B cell (primary cell): ENCODE measurements around the gene MAST2.
"Not testable (repeated sequence)": the region's sequence is repeated elsewhere in the genome, so short reads cannot be mapped to it uniquely, and the experiment has no call there.

ENCODE experiments used
- EZH2 ChIP-seq: IDR thresholded peaks from 2 replicates; pipeline ENCODE4 v1.6.1; 2012; ENCODE audit warnings: borderline replicate concordance, low read depth, mild to moderate bottlenecking, moderate library complexity, low read length; ENCODE audit not compliant: insufficient read depth, poor library complexity, severe bottlenecking
- TF ChIP-seq, protein P1 (sequence below): fragments of 200-600 bp; IDR thresholded peaks from one replicate; pipeline ENCODE4 v1.8.0; 2022; ENCODE audit warnings: antibody characterized with exemption, mild to moderate bottlenecking

GRCh38 chr1:45932205-45932604 is 128.8 kb downstream of the MAST2 start:
- TF ChIP-seq, protein P1, sequence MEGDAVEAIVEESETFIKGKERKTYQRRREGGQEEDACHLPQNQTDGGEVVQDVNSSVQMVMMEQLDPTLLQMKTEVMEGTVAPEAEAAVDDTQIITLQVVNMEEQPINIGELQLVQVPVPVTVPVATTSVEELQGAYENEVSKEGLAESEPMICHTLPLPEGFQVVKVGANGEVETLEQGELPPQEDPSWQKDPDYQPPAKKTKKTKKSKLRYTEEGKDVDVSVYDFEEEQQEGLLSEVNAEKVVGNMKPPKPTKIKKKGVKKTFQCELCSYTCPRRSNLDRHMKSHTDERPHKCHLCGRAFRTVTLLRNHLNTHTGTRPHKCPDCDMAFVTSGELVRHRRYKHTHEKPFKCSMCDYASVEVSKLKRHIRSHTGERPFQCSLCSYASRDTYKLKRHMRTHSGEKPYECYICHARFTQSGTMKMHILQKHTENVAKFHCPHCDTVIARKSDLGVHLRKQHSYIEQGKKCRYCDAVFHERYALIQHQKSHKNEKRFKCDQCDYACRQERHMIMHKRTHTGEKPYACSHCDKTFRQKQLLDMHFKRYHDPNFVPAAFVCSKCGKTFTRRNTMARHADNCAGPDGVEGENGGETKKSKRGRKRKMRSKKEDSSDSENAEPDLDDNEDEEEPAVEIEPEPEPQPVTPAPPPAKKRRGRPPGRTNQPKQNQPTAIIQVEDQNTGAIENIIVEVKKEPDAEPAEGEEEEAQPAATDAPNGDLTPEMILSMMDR: not testable (repeated sequence)
- not testable (repeated sequence) for TF ChIP-seq EZH2
